Stimulated activated naive CD8-positive, alpha-beta T cell treated with anti-CD3 and anti-CD28 coated beads, Interleukin-15, amount 100 ng/mL, for 72 hours (primary cell): ENCODE results near the gene MRPS17.
"Not testable (repeated sequence)": the region's sequence is repeated elsewhere in the genome, so short reads cannot be mapped to it uniquely, and the experiment has no call there.

Experiments used
- ATAC-seq: fragments of 150-1000 bp; cut with Tn5 transposase; 2 replicates; pipeline ENCODE4 v1.10.0; 2021; ENCODE audit warnings: mild to moderate bottlenecking, moderate library complexity
- DNase-seq, 2 donors: peaks; one replicate each; pipeline ENCODE4 v3.0.0; 2021 to 2022
- H3K27ac Mint-ChIP-seq, 2 donors: one replicate each; pipeline ENCODE4 v1.8.0; 2022; ENCODE audit warnings: mild to moderate bottlenecking in 2 of 2, mixed read lengths in 2 of 2, moderate library complexity in 2 of 2
- H3K27me3 Mint-ChIP-seq: one replicate; pipeline ENCODE4 v1.8.0; 2022; ENCODE audit warnings: mixed read lengths
- H3K4me1 Mint-ChIP-seq: one replicate; pipeline ENCODE4 v1.8.0; 2022; ENCODE audit warnings: mild to moderate bottlenecking, mixed read lengths
- H3K4me3 Mint-ChIP-seq, 2 donors: one replicate each; pipeline ENCODE4 v1.8.0; 2022; ENCODE audit warnings: mild to moderate bottlenecking in 2 of 2, mixed read lengths in 2 of 2, moderate library complexity in 1 of 2
- H3K9me3 Mint-ChIP-seq, 2 donors: one replicate each; pipeline ENCODE4 v1.8.0; 2022; ENCODE audit warnings: mixed read lengths in 2 of 2

MRPS17 gene

GRCh38 chr7:55951637-55952351 is at the start of gene MRPS17:
Gene MRPS17 (plus strand): TSS chr7:55951877. CDS start chr7:55953196, 1,319 bp downstream.
- peak within 1 kb of the TSS; percentile 95 to 99 for H3K27ac Mint-ChIP-seq
- DNase-seq (peak; percentile 90 to 92), ATAC-seq (peak; percentile 100)
- peaks cover 27% of the 10 kb centered on the region for H3K4me1 Mint-ChIP-seq
- H3K27me3 Mint-ChIP-seq = no peaks in the 10 kb centered on the region
- peak within 1 kb of the TSS; percentile 92 to 99 for H3K4me3 Mint-ChIP-seq
- H3K9me3 Mint-ChIP-seq = peaks cover 1 to 5% of the 10 kb centered on the region in 2 donors

GRCh38 chr7:55903985-55904759 is 47.5 kb upstream of the MRPS17 start:
- Mint-ChIP-seq H3K27me3 (no peaks in the 10 kb centered on the region), H3K4me3 (no peak overlapping the region), H3K9me3 (peaks cover 4 to 7% of the 10 kb centered on the region in 2 donors), H3K27ac (no peak overlapping the region), H3K4me1 (no peaks in the 10 kb centered on the region)
- DNase-seq = no peak
- no peak for ATAC-seq

GRCh38 chr7:55912748-55913158 is 38.9 kb upstream of the MRPS17 start:
- Mint-ChIP-seq H3K27ac (peak overlapping the region in 1 of 2 donors; percentile 28), H3K4me1 (peaks cover 11% of the 10 kb centered on the region), H3K27me3 (no peaks in the 10 kb centered on the region), H3K4me3 (no peak overlapping the region), H3K9me3 (no peaks in the 10 kb centered on the region)
- DNase-seq (no peak), ATAC-seq (no peak)

DNA sequence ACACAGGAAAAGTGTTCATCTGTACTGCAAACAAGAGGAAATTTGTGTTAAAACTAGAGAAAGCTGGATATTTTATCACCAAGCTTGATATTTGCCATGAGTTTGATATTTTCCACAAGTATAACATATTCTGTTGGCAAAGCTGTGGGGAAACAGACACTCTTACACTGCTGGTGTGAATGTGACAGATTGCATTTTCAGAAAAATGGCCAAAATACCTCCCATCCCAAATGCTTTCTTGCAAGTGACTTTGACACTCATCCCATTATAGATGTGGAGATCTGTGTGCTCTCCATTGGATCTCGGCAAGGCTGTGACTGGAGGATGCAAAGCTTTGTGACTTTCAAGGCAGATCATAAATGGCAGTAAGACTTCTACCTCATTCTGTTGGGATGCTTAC is 33.9 kb upstream of the MRPS17 start:
- no peaks in the 10 kb centered on the region for H3K27me3 Mint-ChIP-seq
- H3K9me3 Mint-ChIP-seq = no peaks in the 10 kb centered on the region
- no peak for DNase-seq
- no peak overlapping the region for H3K4me3 Mint-ChIP-seq
- peaks cover 3% of the 10 kb centered on the region for H3K4me1 Mint-ChIP-seq
- H3K27ac Mint-ChIP-seq = no peak overlapping the region
- ATAC-seq = no peak

DNA sequence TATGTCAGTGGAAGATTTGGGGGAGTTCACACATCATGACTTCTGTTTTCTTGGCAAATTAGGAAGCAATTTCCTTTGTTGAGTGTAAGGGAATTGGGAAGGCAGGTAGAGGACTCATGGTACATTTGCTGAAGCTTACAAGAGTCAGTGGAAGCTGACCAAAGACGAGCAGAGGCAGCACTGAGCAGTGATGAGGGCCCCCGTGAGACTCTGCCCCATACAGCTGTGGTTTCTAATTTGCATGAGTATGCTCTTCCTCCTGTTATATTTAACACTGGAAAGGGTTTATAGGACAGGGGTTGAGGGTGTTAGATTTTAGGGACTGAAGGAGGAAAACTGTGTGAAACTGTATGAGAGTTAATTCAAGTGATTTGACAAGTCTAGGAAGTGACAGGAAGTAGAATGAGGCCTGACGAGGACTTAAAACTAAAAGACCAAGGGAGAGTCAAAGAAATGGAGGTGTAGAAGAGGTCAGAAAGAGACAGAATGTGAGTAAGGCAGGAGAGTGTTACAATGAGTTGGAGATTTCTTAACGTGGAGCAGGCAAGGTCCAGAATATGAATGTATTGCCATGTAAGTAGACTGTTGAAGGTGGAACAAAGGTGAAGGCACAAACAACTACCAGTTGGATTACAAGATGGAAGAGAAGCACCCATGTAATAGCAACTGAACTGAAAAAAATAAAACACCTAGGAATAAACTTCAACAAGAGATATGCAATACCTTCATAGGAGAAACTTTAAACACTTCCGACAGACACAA is 23.5 kb upstream of the MRPS17 start:
- H3K27me3 Mint-ChIP-seq = no peaks in the 10 kb centered on the region
- no peaks in the 10 kb centered on the region for H3K9me3 Mint-ChIP-seq
- DNase-seq (no peak), ATAC-seq (no peak)
- H3K4me1 Mint-ChIP-seq = no peaks in the 10 kb centered on the region
- no peak overlapping the region for H3K27ac Mint-ChIP-seq
- no peak overlapping the region for H3K4me3 Mint-ChIP-seq

DNA sequence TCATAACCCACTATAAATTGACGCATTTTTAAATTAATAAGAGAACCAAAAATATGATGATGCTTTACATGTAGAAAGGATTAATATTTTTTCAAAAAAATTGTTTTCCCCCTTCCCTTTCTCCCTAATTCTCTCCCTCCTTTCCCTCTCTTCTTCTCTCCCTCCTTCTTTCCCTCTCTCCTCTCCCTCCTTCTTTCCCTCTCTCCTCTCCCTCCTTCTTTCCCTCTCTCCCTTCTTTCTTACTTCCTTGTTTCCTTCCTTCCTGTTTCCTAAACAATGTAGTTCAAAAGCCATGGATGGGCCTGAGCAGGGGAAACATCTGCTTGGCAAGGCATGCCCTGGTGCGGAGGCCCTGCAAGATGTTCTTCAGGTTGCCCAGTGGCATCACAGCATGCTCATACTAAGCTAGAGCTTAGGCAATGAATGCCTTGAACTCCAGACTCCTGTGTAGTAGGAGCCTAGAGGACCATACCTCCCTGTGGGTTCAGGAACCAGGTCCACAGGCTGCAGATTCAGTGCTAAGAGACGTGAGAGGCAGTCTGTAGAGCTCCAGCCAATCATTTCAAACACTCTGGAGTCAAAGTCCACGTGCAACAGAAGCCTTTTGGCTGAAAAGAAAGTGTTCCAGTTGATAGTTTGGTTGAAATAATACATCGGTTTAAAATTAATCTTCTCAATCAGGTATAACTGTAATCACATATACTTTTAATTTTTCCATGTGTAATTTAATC is 20.1 kb upstream of the MRPS17 start:
- Mint-ChIP-seq H3K27me3 (no peaks in the 10 kb centered on the region), H3K4me3 (no peak overlapping the region), H3K9me3 (peaks cover 3 to 6% of the 10 kb centered on the region in 2 donors), H3K27ac (no peak overlapping the region), H3K4me1 (no peaks in the 10 kb centered on the region)
- DNase-seq (no peak), ATAC-seq (no peak)

DNA sequence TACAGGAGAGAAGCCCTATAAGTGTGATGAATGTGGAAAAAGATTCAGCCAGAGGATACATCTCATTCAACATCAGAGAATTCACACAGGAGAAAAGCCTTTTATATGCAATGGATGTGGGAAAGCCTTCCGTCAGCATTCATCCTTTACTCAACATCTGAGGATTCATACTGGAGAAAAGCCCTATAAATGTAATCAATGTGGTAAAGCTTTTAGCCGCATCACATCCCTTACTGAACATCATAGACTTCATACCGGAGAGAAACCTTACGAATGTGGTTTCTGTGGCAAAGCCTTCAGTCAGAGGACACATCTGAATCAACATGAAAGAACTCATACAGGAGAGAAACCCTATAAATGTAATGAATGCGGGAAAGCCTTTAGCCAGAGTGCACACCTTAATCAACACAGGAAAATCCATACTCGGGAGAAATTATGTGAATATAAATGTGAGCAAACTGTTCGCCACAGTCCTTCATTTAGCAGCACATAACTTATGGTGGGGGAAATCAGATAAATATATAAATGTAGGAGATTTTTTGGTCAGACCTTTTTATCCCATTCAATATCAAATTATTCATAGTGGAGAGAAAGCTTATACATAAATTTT is 12.1 kb upstream of the MRPS17 start:
- H3K4me1 Mint-ChIP-seq = no peaks in the 10 kb centered on the region
- H3K27ac Mint-ChIP-seq = no peak overlapping the region
- ATAC-seq (no peak), DNase-seq (no peak)
- H3K4me3 Mint-ChIP-seq = no peak overlapping the region
- peaks cover 46 to 57% of the 10 kb centered on the region in 2 donors for H3K9me3 Mint-ChIP-seq
- no peaks in the 10 kb centered on the region for H3K27me3 Mint-ChIP-seq

GRCh38 chr7:55946545-55946944 is 5.1 kb upstream of the MRPS17 start:
- H3K27ac Mint-ChIP-seq = no peak overlapping the region
- ATAC-seq (no peak), DNase-seq (no peak)
- H3K27me3 Mint-ChIP-seq = no peaks in the 10 kb centered on the region
- H3K9me3 Mint-ChIP-seq = peaks cover 20 to 25% of the 10 kb centered on the region in 2 donors
- H3K4me1 Mint-ChIP-seq = peaks cover 1% of the 10 kb centered on the region
- H3K4me3 Mint-ChIP-seq = no peak overlapping the region

- peaks cover 27% of the 10 kb centered on the region for H3K4me1 Mint-ChIP-seq
- H3K9me3 Mint-ChIP-seq, DNase-seq, H3K27me3 Mint-ChIP-seq: not testable (repeated sequence)
- H3K4me3 Mint-ChIP-seq = peak overlapping the region; percentile 92 to 99
- peak overlapping the region; percentile 95 to 99 for H3K27ac Mint-ChIP-seq
- peak; percentile 10 for ATAC-seq
These were observed 635 bp downstream of the MRPS17 start for GRCh38 chr7:55952352-55952671.

DNA sequence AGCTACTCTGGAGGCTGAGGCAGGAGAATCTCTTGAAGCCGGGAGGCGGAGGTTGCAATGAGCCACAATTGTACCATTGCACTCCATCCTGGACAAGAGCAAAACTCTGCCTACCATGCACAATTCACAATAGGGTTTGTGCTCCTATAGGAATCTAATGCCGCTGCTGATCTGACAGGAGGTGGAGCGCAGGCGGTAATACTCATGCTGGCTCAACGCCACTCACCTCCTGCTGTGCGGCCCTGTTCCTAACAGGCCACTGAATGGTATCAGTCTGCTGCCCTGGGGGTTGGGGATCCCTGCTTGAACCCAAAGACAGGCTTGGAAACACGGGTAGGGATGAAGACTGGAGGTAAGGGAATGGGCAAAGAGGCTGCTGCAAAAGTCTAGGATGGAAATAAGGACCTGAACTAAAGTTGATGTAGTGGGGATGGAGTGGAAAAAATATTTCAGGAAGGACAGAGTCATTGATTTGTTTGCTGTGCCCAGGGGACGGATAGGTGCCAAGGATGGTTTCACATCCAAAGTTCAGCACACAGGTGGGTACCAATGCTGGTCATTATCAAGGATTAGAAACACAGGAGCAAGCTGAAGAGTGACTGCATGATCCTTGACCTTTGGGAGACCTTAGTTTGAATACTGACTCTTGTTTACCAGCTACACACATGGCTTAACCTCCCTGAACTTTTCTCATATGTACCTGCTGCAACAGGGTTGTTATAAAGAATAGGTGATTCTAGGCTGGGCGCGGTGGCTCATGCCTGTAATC is 2.2 kb downstream of the MRPS17 start:
- H3K4me3 Mint-ChIP-seq = no peak overlapping the region
- ATAC-seq (no peak), DNase-seq (no peak)
- H3K4me1 Mint-ChIP-seq = peaks cover 27% of the 10 kb centered on the region
- peaks cover 0 to 5% of the 10 kb centered on the region in 2 donors for H3K9me3 Mint-ChIP-seq
- H3K27me3 Mint-ChIP-seq = no peaks in the 10 kb centered on the region
- H3K27ac Mint-ChIP-seq = peak overlapping the region in 1 of 2 donors; percentile 99

DNA sequence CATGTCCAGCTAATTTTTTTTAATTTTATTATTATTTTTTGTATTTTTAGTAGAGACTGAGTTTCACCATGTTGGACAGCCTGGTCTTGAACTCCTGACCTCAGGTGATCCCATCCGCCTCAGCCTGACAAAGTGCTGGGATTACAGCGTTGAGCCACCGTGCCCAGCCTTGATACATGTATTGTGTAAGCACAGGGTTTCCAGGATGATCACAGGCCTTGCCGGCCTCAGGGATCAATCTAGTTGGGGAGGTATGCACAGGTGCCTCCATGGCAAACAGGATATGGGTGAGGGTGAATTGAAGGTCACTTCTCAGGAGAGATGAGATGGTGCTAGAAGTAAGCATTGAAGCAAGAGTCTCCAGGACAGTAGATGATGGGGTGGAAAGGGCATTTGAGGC is 5.5 kb downstream of the MRPS17 start:
- peaks cover 21% of the 10 kb centered on the region for H3K4me1 Mint-ChIP-seq

GRCh38 chr7:55962014-55962413 is 10.3 kb downstream of the MRPS17 start:
- Mint-ChIP-seq H3K4me3 (no peak overlapping the region), H3K4me1 (peaks cover 27% of the 10 kb centered on the region), H3K27ac (no peak overlapping the region), H3K27me3 (no peaks in the 10 kb centered on the region), H3K9me3 (no peaks in the 10 kb centered on the region)
- DNase-seq (no peak), ATAC-seq (no peak)

More for the DNA sequence above, 5.5 kb downstream of the MRPS17 start:
- H3K9me3 Mint-ChIP-seq = no peaks in the 10 kb centered on the region
- peak overlapping the region in 1 of 2 donors; percentile 4 for H3K27ac Mint-ChIP-seq
- H3K27me3 Mint-ChIP-seq = no peaks in the 10 kb centered on the region
- ATAC-seq (no peak), DNase-seq (no peak)
- H3K4me3 Mint-ChIP-seq = no peak overlapping the region

- Mint-ChIP-seq H3K4me1 (peaks cover 27% of the 10 kb centered on the region), H3K27ac (peak overlapping the region; percentile 3 to 90), H3K4me3 (peak overlapping the region; percentile 73 to 76), H3K9me3 (no peaks in the 10 kb centered on the region), H3K27me3 (no peaks in the 10 kb centered on the region)
- DNase-seq (no peak), ATAC-seq (no peak)
These were observed 12.0 kb downstream of the MRPS17 start for GRCh38 chr7:55963584-55964168.
